ENCODE results near the gene RNF213.
A peak's percentile ranks its signal among the peaks of the same experiment; 100 is the strongest.

The RNF213 gene

DNA sequence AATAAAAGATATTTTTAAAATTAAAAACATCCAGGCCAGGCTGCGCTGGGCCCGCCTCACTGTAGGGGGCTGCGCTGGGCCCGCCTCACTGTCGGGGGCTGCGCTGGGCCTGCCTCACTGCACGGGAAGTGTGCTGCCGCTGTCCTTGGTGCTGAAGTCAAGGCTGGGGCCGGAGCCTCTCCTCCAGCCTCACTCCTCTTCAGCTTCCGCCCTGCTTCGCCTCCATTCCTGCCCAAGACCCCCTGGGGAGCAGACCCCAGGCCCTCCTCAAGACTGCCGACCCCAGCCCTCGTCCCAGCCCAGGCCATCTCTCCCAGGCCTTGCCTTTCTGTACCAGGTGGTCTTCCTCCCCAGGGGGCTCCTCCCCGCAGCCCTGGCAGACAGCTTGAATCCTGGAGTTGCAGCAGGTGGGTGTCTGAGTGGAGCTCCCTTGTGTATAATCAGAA is 180.5 kb downstream of the RNF213 start:
- DNase-seq, result no peak

DNA sequence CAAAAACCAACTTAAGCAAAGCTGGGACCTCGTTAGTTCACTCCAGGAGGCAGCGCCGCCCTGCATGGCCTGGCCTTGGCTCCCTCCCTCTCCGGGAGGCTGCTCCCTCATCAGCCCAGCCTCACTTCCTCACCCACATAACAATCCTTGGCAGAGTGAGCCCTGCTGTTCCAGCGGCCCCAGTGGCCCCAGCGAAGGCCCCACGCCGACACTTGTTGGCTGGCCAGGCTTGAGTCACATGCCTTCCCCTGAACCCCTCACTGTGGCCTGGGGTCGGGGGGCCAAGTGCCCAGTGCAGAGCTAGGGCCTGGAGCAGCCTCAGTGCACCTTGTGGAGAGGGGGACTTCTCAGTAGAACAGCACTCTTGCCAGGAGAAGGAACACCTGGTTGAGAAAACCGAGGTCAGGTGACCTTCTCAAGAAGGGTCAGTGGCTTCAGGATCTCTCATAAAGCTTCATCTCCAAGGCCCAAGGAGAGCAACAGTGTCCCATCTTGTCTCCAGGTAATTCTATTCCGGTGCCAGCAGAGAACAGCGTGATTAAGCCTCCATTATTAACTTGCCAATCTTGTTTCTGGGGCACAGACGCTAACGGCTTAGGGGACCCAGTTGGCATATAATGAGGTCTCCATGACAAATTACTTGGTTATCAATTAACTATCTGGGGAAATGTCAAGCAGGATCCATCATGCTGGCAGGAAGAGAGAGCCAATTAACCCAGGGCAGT is 181.1 kb downstream of the RNF213 start:
- DNase-seq, result peak; percentile 65

DNA sequence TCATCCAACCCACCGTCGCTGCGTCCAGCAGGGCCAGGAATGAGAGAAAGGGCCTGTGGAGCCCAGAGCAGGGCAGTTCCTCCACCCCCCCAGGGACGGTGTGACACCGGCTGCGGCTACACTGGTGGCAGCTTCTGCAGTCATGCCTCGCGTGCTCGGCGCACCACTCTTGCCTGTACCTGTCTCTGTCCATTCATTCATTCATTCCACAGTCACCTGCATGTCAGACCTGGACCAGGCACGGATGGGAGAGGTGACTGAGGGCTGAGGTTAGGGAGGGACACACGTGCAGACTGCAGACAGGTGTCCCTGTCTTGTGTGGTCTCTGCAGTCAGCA is 181.6 kb downstream of the RNF213 start:
- DNase-seq, result no peak

DNA sequence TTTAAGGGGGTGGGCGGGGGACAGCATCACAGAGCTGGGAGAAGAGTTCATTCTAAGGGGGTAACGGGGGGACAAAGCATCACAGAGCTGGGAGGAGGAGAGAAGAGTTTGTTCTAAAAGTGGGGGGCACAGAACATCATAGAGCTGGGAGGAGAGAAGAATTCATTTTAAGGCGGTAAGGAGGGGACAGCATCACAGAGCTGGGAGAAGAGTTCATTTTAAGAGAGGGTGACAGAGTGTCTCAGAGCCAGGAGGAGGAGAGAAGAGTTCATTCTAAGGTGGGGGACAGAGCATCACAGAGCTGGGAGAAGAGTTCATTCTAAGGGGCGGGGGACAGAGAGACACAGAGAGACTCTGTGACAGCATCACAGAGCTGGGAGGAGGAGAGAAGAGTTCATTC is 182.1 kb downstream of the RNF213 start:
- no peak for DNase-seq

DNA sequence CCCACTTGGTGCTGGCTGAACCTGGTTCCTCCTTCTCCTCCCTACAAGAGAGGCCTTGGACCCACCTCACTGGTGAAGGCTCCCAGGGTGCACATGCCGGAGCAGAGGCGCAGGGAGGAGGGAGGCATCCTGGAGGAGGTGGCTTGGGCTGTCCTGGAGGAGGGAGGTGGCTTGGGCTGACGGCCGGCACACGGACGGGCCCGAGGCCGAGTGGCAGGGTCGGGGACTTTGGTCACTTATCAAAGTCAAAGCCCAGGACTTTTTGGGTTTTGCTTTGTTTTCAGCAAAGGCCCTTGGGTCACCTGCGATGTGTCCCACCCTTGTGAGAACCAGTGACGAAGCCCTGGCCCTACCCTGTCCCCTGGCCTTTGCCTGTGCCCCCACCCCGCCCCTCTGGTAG is 182.8 kb downstream of the RNF213 start:
- peak; percentile 48 for DNase-seq

DNA sequence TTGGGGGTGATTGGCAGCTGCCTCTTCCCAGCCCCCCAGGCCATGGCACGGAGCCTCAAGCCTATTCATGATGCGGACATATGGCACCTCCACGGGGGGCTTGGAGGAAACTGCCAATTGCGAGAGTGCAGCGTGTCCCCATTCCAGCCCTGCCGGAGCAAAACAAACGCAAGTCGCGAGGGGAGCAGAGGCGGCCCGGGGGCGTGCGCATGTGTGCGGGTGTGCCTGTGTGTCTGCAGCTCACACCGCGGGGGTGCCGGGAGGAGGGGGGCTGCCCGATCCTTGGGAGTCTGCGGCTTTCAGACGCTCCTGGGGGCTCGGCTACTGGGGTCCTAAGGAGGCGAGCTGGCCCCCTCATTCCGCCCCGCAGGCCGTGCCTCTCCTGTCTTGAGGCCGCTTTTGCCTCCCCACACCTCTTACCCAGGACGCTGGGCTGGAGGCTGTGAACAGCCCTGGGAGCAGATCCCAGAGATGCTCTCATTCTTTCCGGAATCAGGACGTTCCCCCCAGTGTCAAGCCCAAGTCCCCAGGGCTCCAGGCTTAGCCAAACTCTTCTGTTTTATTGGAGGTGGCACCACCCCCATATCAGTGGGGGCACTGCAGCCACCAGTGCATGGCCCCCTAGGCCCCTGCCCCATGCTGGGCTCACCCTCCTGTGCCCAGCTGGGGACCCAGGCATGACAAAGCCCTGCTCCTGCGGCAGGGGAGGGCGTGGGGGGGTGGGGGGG is 183.4 kb downstream of the RNF213 start:
- DNase-seq, result peak; percentile 98

DNA sequence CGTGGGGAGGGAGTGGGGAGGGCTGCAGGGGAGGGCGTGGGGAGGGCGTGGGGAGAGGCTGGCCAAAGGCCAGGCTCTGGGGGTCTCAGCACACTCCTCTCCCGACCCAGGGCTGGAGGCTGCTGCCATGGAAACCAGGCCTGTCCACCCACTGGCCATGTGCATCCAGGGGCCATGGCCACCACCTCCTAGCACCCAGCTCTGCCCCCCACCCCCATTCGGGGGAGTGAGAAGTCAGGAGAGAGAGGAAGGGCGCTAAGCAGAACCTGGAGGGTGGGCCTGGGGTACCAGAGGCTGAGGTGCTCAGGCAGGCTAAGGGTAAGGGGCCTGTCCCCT is 184.0 kb downstream of the RNF213 start:
- no peak for DNase-seq

DNA sequence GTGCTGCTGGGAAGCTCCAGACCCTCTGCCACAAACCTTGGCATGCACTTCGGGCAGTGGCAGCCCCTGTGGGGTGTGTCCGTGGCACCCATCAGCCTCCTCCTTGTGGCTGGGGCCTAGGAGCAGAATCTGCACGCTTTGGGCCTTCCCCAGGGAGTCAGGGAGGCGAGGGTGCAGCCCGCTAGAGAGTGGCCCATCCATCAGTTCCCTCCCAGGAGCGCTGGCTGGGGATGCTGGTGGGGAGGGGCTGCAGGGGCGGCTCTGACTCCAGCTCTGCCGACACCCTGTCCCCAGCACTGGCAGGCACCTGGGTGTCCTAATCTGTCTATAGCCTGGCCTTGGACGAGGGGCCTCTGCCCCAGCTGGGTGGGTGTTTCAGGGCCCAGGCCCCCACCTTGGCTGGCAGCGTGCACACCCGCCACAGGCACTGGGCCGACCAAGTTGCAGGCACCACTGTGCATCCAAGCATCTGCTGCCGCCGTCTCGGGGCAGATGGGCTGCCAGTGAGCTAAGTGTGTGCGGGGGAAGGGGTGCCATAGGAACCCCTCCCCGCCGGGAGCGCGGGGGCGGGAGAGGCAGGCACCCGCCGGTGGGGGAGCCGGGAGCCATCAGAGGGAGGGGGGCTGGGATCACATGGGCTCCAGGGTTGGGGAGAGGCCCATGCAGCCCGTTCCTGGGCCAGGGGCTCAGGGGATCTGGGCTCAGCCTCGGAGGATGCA is 184.5 kb downstream of the RNF213 start:
- DNase-seq, result peak; percentile 74

DNA sequence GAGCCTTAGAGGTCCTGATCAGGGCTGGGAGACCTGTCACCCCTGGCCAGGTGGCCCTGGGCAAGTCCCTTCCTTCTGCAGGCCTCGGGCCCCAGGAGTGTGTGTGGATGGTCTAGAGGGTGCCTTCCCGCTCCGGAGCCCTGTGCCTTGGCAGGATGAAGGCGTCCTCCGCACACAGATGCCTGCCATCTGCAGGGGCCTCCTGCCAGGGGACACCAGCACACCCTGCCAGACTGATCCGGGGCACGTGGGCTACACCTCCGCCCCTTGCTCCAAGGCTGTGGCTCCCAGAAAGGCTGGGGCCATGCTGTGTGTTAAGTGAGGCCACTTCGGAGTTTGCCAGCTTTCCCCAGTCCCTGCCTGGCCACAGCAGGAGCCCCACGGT is 185.1 kb downstream of the RNF213 start:
- peak; percentile 51 for DNase-seq

DNA sequence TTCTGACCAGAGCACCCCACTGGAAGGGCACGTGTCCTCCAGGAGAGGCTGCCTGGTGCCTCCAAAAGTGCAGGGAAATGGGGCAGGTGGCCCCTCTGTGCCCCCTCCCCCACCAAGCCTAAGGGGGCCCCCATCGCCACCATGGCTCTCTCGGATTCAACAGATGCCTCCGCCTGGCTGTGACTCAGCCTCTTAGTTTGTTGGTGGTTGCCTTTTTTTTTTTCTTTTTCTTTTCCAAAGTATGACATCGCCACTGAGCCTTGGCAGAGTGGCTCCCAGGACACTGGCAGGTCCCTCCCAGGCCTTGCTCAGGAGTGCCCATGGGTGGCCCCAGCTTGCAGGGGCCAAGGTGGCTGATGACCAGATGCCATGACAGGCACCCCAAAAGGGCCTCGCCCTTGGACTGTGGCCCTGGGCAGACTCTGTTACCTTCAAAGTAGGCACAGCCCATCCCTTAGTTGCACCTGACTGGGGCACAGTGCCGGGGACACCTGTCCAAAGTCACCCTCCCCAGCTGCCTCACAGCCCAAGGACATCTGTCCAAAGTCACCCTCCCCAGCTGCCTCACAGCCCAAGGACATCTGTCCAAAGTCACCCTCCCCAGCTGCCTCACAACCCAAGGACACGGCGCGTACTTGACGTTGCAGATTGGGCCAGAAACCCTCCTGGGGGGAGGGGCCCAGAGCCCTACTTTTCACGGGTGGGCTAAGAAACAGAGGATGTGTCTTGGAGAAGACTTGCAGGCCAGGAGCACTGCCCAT is 186.2 kb downstream of the RNF213 start:
- no peak for DNase-seq

DNA sequence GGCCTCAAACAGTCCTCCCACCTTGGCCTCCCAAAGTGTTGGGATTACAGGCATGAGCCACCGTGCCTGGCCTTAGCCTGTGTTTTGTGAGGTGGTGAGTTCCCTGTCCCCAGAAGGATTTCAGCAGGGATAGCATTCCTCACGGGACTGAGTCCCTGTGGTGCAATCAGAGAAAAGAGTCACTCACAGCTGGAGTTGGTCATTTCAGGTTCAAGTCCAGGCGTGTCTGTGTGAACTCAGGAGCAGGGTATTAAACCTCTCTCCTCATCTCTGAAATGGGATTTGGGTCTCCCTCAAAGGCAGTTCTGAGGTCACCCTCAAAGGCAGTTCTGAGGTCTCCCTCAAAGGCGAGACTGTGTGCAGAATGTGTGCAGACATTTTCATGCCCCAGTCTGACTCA is 187.1 kb downstream of the RNF213 start:
- no peak for DNase-seq
